K562 (cell line): ENCODE results near the gene SUSD3.

Experiments
- BRCA1 ChIP-seq, 2 experiments: fragments of 450-650 bp in 1 of 2; sonication (generic) in 1 of 2; formaldehyde crosslinking in 1 of 2; IDR thresholded peaks; 2 replicates each; pipeline versions ENCODE4 v1.5.0 to v1.6.1; 2017 to 2020; ENCODE audit warnings: mild to moderate bottlenecking in 1 of 2, missing genetic modification reagents in 1 of 2
- CAMTA2 ChIP-seq: fragments of 250-450 bp; sonication (Bioruptor Pico); conservative IDR thresholded peaks from 2 replicates; pipeline ENCODE4 v1.5.1; 2022
- CEBPG ChIP-seq, 3 experiments: fragments of 200-800 bp in 1 of 3; sonication (Bioruptor generic) in 1 of 3; sonication (generic) in 1 of 3; formaldehyde crosslinking in 1 of 3; IDR thresholded peaks in 2 of 3; conservative IDR thresholded peaks in 1 of 3; 2 replicates each; pipeline versions ENCODE4 v1.6.1 to v1.8.0; 2016 to 2022; ENCODE audit warnings: missing compliant biosample characterization in 2 of 3, missing genetic modification characterization in 2 of 3, mild to moderate bottlenecking in 1 of 3, missing genetic modification reagents in 1 of 3
- MYBL2 ChIP-seq, 2 experiments: fragments of 450-650 bp in 1 of 2; sonication (generic) in 1 of 2; formaldehyde crosslinking in 1 of 2; IDR thresholded peaks; 2 replicates each; pipeline versions ENCODE4 v1.6.1 to v1.8.1; 2017 to 2022; ENCODE audit warnings: borderline replicate concordance in 1 of 2, inconsistent platforms in 1 of 2, low read depth in 1 of 2, mild to moderate bottlenecking in 1 of 2, missing genetic modification reagents in 1 of 2, moderate library complexity in 1 of 2
- RCOR1 ChIP-seq, 2 experiments: IDR thresholded peaks; 2 replicates each; pipeline ENCODE4 v1.6.1; 2012; ENCODE audit warnings: low read depth in 2 of 2, low read length in 2 of 2, borderline replicate concordance in 1 of 2, improper control_type of control experiment in 1 of 2
- TAF1 ChIP-seq: IDR thresholded peaks from 2 replicates; pipeline ENCODE4 v1.6.1; 2011; ENCODE audit warnings: mild to moderate bottlenecking, low read length, moderate library complexity; ENCODE audit not compliant: insufficient read depth, control insufficient read depth, severe bottlenecking; ENCODE audit errors: extremely low read depth
- ZBTB8A ChIP-seq: fragments of 450-650 bp; IDR thresholded peaks from 2 replicates; pipeline ENCODE4 v1.6.1; 2018; ENCODE audit warnings: mild to moderate bottlenecking, moderate library complexity; ENCODE audit not compliant: partially characterized antibody
- ZNF175 ChIP-seq: fragments of 200-800 bp; sonication (Bioruptor generic); IDR thresholded peaks from 2 replicates; pipeline ENCODE4 v1.6.1; 2016; ENCODE audit warnings: low read depth, mild to moderate bottlenecking, missing genetic modification characterization, missing compliant biosample characterization
- TF ChIP-seq, protein P1 (sequence below), 3 experiments: IDR thresholded peaks in 2 of 3; conservative IDR thresholded peaks in 1 of 3; 2 replicates each; pipeline ENCODE4 v1.5.1; 2011 to 2012; ENCODE audit warnings: low read length in 3 of 3, mild to moderate bottlenecking in 3 of 3, control low read depth in 2 of 3, improper control_type of control experiment in 1 of 3, inconsistent platforms in 1 of 3, low read depth in 1 of 3, mixed read lengths in 1 of 3, moderate library complexity in 1 of 3; ENCODE audit not compliant: insufficient read depth in 2 of 3
- TF ChIP-seq, protein P2 (sequence below): sonication (generic); formaldehyde crosslinking; IDR thresholded peaks from 2 replicates; pipeline ENCODE4 v1.8.1; 2023; ENCODE audit warnings: mild to moderate bottlenecking, missing genetic modification reagents

DNA sequence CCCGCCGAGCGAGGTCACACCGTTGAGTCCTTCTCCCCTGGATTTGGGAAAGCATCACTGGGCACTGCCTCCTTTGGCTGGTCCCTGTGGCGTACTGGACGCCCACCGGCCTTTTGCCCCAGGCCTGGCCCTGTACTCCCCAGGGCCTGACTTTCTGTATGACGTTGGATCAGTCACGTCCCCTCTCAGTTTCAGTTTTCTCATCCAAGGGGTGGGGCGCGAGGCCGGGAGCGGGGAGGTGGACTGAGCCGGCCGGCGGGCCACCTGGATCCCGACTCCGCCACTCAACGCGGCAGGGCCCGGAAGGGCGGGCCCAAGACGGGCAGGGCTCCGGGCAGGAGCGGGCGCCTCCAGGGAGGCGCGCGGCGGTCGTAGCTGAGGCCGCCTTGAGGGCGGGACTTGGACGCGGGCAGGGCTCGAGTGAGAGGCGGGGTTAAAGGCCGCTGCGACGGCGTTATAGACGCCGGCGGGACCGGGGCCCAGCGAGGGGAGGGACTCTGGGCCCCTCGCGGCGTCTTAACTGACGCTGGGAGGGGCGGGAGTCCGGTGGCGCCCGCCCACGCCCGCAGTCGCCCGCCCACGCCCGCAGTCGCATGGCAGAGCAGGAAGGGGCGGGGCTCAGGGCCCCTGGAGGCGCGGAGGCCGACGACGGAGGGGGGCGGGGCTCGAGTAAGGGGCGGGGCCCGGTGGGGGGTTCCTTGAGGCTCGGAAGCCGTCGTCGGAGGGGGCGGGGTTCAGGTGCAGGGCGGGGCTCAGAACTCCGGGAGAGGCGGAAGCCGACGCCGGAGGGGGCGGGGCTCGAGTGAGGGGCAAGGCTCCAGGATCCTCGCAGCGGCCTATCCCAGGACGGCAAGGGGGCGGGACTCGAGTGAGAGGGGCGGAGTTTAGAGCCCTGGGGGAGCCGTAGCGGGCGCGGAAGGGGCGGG, 37.0 kb downstream of the SUSD3 start:
- TF ChIP-seq CEBPG (CRISPR knock-in tag; IDR thresholded peaks at IDR 0.05) (no peak), CEBPG (tag; conservative IDR thresholded peaks at IDR 0.05 in 1 of 2, IDR thresholded peaks at IDR 0.05 in 1 of 2) (no peak), ZBTB8A (no peak), MYBL2 (IDR thresholded peaks at IDR 0.05; ENCODE audit: low read depth) (no peak), MYBL2 (CRISPR knock-in tag; IDR thresholded peaks at IDR 0.05; ENCODE audit: borderline replicate concordance) (no peak), TAF1 (peak; percentile 70), CAMTA2 (CRISPR knock-in tag) (0 out of 2 replicates have a peak, but pooled peaks have one; percentile 19), BRCA1 (IDR thresholded peaks at IDR 0.05) (no peak), BRCA1 (CRISPR knock-in tag; IDR thresholded peaks at IDR 0.05) (no peak), RCOR1 (IDR thresholded peaks at IDR 0.05; ENCODE audit: borderline replicate concordance in 1 of 2, low read depth in 2 of 2, low read length in 2 of 2) (peak in 1 of 2 experiments; percentile 21; a peak in 1 of 4 replicates), ZNF175 (no peak)
- TF ChIP-seq, protein P1, sequence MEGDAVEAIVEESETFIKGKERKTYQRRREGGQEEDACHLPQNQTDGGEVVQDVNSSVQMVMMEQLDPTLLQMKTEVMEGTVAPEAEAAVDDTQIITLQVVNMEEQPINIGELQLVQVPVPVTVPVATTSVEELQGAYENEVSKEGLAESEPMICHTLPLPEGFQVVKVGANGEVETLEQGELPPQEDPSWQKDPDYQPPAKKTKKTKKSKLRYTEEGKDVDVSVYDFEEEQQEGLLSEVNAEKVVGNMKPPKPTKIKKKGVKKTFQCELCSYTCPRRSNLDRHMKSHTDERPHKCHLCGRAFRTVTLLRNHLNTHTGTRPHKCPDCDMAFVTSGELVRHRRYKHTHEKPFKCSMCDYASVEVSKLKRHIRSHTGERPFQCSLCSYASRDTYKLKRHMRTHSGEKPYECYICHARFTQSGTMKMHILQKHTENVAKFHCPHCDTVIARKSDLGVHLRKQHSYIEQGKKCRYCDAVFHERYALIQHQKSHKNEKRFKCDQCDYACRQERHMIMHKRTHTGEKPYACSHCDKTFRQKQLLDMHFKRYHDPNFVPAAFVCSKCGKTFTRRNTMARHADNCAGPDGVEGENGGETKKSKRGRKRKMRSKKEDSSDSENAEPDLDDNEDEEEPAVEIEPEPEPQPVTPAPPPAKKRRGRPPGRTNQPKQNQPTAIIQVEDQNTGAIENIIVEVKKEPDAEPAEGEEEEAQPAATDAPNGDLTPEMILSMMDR (IDR thresholded peaks at IDR 0.05 in 2 of 3, conservative IDR thresholded peaks at IDR 0.05 in 1 of 3; ENCODE audit: insufficient read depth in 2 of 3, low read depth in 1 of 3, low read length in 3 of 3), result 0 out of 6 replicates have a peak, but pooled peaks of 1 of the 3 experiments have one; percentile 17
- TF ChIP-seq, protein P2, sequence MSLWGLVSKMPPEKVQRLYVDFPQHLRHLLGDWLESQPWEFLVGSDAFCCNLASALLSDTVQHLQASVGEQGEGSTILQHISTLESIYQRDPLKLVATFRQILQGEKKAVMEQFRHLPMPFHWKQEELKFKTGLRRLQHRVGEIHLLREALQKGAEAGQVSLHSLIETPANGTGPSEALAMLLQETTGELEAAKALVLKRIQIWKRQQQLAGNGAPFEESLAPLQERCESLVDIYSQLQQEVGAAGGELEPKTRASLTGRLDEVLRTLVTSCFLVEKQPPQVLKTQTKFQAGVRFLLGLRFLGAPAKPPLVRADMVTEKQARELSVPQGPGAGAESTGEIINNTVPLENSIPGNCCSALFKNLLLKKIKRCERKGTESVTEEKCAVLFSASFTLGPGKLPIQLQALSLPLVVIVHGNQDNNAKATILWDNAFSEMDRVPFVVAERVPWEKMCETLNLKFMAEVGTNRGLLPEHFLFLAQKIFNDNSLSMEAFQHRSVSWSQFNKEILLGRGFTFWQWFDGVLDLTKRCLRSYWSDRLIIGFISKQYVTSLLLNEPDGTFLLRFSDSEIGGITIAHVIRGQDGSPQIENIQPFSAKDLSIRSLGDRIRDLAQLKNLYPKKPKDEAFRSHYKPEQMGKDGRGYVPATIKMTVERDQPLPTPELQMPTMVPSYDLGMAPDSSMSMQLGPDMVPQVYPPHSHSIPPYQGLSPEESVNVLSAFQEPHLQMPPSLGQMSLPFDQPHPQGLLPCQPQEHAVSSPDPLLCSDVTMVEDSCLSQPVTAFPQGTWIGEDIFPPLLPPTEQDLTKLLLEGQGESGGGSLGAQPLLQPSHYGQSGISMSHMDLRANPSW (CRISPR knock-in tag), result no peak
